ENCODE results near the gene STING1.

The STING1 gene

DNA sequence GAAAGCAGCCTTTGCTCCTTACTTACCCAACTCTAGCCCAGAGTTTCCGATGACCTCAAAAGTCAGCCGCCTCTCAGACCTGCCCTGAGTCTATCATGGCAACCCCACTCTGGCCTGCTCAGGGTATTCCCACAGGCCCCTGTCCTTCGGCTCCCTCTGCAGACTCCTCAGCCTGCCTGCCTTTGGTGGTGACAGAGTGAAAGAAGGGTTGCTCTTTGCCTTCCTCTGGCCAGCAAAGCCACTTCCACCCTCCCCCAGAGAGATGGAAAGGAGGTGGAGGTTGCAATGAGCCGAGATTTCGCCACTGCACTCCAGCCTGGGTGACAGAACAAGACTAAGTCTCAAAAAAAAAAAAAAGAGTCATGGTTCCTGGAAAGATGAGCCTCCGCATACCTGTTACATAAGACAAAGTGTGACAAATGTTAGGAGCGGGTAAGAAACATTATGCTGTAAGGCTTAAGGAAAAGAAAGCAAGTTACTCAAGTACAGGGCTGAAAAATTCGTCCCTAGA is 14.1 kb downstream of the STING1 start:
- DNase-seq (ENCODE audit: low read depth in 2 of 2) = no peak

- DNase-seq (ENCODE audit: low read depth in 2 of 2) = no peak
Observed at GRCh38 chr5:139462586-139463276, 19.8 kb downstream of the STING1 start, which contains the start of gene ECSCR. ECSCR (minus strand) TSS chr5:139462743; CDS start chr5:139462670, 73 bp downstream.

DNA sequence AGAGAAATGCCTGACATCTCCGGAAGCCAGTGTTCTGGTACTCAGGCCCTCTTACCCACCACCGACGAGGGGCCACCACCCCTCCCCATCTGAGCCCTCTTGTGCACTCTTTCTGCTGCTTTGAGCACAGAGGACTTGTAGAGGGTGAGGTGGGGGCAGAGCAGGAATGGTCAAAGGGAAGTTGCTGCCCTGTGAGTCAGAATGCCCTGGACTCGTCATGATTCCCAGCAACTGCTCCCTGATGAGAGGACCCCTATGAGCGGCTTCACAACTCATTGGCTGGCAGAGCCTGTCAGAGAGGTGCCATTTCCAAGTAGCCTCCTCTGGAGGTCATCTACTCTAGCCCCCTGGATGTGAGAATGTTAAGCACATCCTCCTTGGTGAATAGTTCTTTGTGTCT is 20.9 kb downstream of the STING1 start:
- DNase-seq (ENCODE audit: low read depth in 2 of 2) = no peak

DNA sequence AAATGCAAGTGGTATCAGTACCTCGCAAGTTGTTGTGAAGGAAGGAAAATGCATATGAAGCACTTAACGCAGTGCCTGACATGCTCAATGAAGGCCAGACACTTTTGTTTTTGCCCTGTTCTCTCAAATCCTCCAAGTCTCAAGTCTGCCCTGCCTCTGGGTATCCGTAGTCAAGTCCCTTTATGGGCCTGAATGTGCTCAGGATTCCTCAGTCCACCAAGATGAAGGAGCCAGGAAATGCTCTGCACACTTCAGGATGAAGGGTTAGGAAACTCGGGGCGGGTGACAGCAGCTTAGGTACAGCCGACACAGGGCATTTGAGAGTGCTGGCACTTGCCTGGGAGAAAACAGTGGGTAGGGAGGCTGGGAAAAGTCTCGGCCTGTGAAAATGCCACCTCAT is 21.4 kb downstream of the STING1 start:
- no peak for DNase-seq (ENCODE audit: low read depth in 2 of 2)

DNA sequence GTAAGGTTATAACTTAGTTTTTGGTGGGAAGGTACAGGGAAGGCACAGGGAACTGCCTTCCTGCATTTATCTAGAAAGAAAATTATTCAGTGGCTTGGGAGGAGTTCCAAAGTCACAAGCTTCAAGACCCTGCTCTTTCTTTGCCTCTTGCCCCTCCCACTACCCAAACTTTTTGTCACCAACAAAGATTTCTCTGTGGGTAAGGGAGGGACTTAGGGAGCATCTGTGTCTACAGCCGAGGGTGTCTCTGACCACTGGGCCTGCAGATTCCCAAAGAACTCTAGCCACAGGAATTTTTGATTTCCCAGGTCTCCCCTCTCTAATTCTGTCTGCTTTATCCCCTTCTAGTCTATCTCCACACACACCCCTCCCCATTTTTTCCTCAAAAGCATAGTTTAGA is 22.1 kb downstream of the STING1 start:
- DNase-seq (ENCODE audit: low read depth in 2 of 2) = no peak

DNA sequence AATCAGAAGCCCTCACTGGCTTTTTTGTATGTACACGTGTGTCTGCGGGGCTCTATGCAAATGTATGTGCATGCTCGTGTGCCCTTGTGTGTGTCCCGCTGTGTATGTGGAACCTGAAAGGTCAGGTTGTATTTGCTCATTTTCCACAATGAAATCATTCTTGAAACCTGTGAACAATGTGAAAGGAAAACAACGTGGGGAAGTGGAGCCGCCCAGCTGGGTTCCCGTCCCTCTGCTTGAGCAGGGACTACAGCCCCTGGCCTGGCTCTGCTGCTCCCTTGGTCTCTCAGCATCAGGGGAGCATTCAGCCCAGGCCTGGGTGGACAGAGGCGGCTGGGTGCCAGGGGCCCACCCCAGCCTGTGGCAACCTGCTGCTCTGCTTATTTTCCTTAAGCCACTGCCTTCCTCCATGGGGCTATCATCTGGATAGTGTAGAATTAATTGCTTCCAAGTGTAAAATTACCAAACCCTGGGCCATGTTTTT is 23.1 kb downstream of the STING1 start:
- DNase-seq (ENCODE audit: low read depth in 2 of 2) = no peak

- no peak for DNase-seq (ENCODE audit: low read depth in 2 of 2)
Observed at GRCh38 chr5:139458580-139459407, 23.8 kb downstream of the STING1 start.

DNA sequence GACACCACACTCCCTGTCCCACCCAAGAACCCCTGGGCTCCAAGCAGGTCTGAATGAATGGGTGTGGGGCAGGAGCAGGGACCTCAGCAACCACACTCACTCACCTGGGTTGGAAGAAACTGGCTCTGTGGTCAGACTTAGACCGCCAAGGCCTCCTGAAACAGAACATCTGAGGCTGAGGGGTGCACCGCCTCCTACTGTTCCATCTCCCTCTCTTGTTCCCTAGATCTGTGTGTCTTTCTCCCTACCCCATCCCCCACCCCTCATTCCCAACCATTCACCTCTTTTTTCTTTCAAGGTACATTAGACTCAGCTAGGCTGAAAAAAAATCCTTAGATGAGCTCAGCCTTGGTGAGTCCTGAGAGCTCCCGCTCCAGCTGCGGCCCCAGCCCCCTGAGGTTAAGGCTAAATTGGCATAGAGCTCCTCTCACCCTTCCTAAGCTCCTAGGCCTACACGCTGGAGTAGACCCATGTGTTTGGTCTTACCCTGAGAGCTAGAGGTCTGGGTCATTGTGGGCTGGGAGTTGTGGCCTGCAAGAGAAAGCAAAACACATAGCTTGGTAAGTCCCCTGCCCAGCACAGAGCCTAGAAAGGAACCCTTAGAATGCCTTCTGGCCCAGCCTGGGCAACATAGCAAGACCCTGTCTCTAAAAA is 24.8 kb downstream of the STING1 start:
- DNase-seq (ENCODE audit: low read depth in 2 of 2) = no peak

GRCh38 chr5:139457241-139457640 is 25.3 kb downstream of the STING1 start:
- DNase-seq (ENCODE audit: low read depth in 2 of 2) = no peak

DNA sequence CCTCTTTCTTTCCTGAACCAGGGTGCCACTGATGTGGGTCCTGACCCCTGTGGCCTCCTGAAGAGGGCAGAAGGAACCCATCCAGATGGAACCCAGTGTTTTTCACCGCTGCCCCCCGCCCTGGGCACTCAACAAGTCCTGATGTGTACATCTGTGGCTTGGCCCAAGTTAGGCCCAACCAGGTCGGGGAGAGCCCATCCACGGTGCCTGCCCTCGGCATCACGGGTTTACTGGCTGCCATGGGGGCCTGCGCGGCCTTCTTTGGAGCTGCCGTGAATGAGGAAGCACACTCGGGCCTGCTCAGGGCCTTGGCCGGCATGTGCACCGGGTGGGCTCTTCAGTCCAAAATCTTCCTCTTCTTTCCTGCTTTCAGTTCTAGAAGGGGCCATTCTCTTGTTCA is 25.8 kb downstream of the STING1 start:
- DNase-seq (ENCODE audit: low read depth in 2 of 2) = no peak

GRCh38 chr5:139454568-139455290 is 27.8 kb downstream of the STING1 start:
- no peak for DNase-seq (ENCODE audit: low read depth in 2 of 2)

- DNase-seq (ENCODE audit: low read depth in 2 of 2) = no peak
Observed at GRCh38 chr5:139453683-139454567, 28.6 kb downstream of the STING1 start.

GRCh38 chr5:139451878-139452660 is 30.5 kb downstream of the STING1 start:
- no peak for DNase-seq (ENCODE audit: low read depth in 2 of 2)

- DNase-seq (ENCODE audit: low read depth in 2 of 2) = no peak
Observed at GRCh38 chr5:139451176-139451575, 31.4 kb downstream of the STING1 start.

DNA sequence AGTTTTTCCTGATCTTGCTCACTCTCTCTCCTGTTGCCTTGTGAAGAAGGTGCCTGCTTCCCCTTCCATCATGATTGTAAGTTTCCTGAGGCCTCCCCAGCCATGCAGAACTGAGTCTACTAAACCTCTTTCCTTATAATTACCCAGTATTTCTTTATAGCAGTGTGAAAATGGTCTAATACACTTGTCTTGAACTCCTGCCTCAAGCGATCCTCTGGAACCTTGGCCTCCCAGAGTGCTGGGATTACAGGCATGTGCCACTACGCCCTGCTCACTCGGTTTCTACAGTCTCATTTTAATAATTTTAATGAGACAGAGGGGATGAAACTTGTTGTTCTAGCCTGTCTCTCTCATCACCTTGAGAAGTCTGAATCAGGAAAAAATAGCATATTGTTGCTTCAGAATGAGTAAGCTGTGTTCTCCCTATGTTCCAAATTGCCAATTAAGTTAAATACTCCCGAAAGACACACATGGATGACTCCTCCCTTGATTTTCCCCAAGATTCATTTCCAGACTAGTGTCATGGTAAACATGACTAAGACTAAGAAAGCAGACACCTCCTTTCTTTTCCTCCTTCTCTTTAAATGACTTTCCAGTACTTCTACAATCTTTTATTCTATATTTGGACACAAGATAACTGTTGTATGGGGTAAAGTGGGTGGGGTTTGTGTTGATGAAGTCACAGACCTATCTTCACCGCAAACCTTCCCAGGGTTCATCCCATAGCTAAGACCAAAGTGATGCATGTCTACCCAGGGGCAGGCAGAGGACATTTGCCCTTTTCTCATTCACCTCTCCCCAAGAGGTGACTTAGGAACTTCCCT is 35.4 kb downstream of the STING1 start:
- peak in 1 of 2 experiments; percentile 18 for DNase-seq (ENCODE audit: low read depth in 2 of 2)

GRCh38 chr5:139445325-139446170 is 37.0 kb downstream of the STING1 start:
- DNase-seq (ENCODE audit: low read depth in 2 of 2) = peak; percentile 59

DNA sequence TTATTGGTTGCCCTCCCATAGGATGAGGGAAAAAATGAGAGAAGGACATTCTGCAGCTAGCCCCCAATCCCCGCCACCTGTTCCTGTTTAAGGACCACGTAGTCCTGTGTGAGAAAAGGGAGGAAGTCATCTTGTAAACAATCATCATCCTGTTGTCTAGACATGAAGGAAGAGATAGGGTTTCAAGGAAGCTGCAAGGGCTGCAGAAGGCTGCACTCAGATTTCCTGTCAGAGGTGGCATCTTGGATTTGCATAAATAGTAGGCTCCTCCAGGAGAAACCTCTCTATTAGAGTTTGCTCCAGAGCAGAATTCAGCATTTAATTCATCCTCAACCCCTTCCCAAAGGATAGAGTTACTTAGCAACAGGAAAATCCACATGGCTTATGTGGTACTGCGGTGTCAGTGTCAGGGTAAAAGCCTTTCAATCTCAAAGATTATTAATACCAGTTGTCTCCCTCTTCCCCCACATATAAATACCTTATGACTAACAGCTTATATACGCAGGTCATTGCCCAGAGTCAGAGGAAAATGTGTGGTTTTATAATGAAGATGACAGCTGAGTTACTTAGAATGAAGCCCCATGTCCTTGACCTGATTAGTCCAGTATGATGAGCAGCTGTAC is 38.6 kb downstream of the STING1 start:
- peak; percentile 83 to 85 for DNase-seq (ENCODE audit: low read depth in 2 of 2)

Data from fibroblast of skin of left quadriceps (primary cell).